Measurements from ENCODE around the gene SHMT2. TPM values are rescaled to one million over a fixed set of nuclear protein-coding genes. Genes with fewer than 3 reads are reported as not detected.

Gene SHMT2
- polyA plus RNA-seq, 1 donor: 66.3 TPM

Other genes with a start within 250 kb of the SHMT2 start
- 6.9 TPM for gene ZBTB39, start 223.2 kb upstream of the SHMT2 start, polyA plus RNA-seq
- gene TAC3, start 213.2 kb upstream of the SHMT2 start, polyA plus RNA-seq: 13.5 TPM
- 385 TPM for gene MYO1A, start 179.6 kb upstream of the SHMT2 start, polyA plus RNA-seq
- gene NEMP1, start 150.9 kb upstream of the SHMT2 start, polyA plus RNA-seq: 12.0 TPM
- 26.8 TPM for gene NAB2, start 140.6 kb upstream of the SHMT2 start, polyA plus RNA-seq
- gene STAT6, start 118.3 kb upstream of the SHMT2 start, polyA plus RNA-seq: 114 TPM
- gene LRP1, start 101.2 kb upstream of the SHMT2 start, polyA plus RNA-seq: 100 TPM
- gene LRP1-AS, start 82.1 kb upstream of the SHMT2 start, polyA plus RNA-seq: 1.7 TPM
- 0.91 TPM for gene NXPH4, start 12.9 kb upstream of the SHMT2 start, polyA plus RNA-seq
- 4.0 TPM for gene STAC3, start 21.5 kb downstream of the SHMT2 start, polyA plus RNA-seq
- 64.2 TPM for gene R3HDM2, start 201.3 kb downstream of the SHMT2 start, polyA plus RNA-seq
- gene INHBC, start 205.1 kb downstream of the SHMT2 start, polyA plus RNA-seq: 0.40 TPM
- gene INHBE, start 225.6 kb downstream of the SHMT2 start, polyA plus RNA-seq: 0.28 TPM
- 7.3 TPM for gene GLI1, start 230.1 kb downstream of the SHMT2 start, polyA plus RNA-seq